Measurements from ENCODE around the gene IFRD2.

DNA sequence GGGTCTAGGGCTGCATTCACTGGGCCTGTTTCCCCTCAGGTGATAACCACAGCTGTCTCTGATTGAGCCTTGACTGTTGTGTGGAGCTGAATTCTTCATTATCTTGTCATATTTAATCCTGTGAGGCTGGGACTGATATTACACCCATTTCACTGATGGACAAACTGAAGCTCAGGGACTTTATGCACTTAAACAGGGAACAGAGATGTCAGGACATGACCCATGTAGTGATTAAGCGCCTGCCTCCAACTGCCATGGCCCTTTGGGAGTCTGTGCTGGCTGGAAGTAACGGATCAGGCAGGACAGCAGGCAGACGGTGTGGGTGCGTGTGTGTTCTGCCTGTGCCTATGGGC is 48.7 kb downstream of the IFRD2 start:
- no peak for TF ChIP-seq CEBPB (tag; IDR thresholded peaks at IDR 0.05)
- TF ChIP-seq, protein P1, sequence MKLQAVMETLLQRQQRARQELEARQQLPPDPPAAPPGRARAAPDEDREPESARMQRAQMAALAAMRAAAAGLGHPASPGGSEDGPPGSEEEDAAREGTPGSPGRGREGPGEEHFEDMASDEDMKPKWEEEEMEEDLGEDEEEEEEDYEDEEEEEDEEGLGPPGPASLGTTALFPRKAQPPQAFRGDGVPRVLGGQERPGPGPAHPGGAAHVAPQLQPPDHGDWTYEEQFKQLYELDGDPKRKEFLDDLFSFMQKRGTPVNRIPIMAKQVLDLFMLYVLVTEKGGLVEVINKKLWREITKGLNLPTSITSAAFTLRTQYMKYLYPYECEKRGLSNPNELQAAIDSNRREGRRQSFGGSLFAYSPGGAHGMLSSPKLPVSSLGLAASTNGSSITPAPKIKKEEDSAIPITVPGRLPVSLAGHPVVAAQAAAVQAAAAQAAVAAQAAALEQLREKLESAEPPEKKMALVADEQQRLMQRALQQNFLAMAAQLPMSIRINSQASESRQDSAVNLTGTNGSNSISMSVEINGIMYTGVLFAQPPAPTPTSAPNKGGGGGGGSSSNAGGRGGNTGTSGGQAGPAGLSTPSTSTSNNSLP (IDR thresholded peaks at IDR 0.05; ENCODE audit: borderline replicate concordance, low read depth, low read length) = no peak
- TF ChIP-seq POLR3A (IDR thresholded peaks at IDR 0.05; ENCODE audit: borderline replicate concordance, extremely low read depth, insufficient read depth, insufficient read length) = no peak
- no peak for TF ChIP-seq ZFX (CRISPR knock-in tag; IDR thresholded peaks at IDR 0.05)
- TF ChIP-seq EGR1 (conservative IDR thresholded peaks at IDR 0.05) = no peak
- TF ChIP-seq CBX8 (IDR thresholded peaks at IDR 0.05; ENCODE audit: borderline replicate concordance, extremely low read depth, low read depth, low read length, poor library complexity, severe bottlenecking) = no peak
- no peak for TF ChIP-seq MTA1 (IDR thresholded peaks at IDR 0.05; ENCODE audit: borderline replicate concordance)
- TF ChIP-seq ZNF589 (CRISPR knock-in tag; IDR thresholded peaks at IDR 0.05; ENCODE audit: low read depth) = no peak
- TF ChIP-seq, protein P2, sequence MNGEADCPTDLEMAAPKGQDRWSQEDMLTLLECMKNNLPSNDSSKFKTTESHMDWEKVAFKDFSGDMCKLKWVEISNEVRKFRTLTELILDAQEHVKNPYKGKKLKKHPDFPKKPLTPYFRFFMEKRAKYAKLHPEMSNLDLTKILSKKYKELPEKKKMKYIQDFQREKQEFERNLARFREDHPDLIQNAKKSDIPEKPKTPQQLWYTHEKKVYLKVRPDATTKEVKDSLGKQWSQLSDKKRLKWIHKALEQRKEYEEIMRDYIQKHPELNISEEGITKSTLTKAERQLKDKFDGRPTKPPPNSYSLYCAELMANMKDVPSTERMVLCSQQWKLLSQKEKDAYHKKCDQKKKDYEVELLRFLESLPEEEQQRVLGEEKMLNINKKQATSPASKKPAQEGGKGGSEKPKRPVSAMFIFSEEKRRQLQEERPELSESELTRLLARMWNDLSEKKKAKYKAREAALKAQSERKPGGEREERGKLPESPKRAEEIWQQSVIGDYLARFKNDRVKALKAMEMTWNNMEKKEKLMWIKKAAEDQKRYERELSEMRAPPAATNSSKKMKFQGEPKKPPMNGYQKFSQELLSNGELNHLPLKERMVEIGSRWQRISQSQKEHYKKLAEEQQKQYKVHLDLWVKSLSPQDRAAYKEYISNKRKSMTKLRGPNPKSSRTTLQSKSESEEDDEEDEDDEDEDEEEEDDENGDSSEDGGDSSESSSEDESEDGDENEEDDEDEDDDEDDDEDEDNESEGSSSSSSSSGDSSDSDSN (IDR thresholded peaks at IDR 0.05; ENCODE audit: borderline replicate concordance in 1 of 2, low read depth in 2 of 2, low read length in 2 of 2) = no peak
- TF ChIP-seq, protein P3, sequence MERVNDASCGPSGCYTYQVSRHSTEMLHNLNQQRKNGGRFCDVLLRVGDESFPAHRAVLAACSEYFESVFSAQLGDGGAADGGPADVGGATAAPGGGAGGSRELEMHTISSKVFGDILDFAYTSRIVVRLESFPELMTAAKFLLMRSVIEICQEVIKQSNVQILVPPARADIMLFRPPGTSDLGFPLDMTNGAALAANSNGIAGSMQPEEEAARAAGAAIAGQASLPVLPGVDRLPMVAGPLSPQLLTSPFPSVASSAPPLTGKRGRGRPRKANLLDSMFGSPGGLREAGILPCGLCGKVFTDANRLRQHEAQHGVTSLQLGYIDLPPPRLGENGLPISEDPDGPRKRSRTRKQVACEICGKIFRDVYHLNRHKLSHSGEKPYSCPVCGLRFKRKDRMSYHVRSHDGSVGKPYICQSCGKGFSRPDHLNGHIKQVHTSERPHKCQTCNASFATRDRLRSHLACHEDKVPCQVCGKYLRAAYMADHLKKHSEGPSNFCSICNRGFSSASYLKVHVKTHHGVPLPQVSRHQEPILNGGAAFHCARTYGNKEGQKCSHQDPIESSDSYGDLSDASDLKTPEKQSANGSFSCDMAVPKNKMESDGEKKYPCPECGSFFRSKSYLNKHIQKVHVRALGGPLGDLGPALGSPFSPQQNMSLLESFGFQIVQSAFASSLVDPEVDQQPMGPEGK (CRISPR knock-in tag; IDR thresholded peaks at IDR 0.05; ENCODE audit: borderline replicate concordance) = no peak
- no peak for TF ChIP-seq TAF1 (IDR thresholded peaks at IDR 0.05; ENCODE audit: control insufficient read depth, extremely low read depth, insufficient read depth, low read length, severe bottlenecking)
- TF ChIP-seq ZNF668 (CRISPR knock-in tag; IDR thresholded peaks at IDR 0.05) = no peak
